Nephron (organoid): ENCODE data around the gene CTSG.
"Not testable (repeated sequence)": the region's sequence is repeated elsewhere in the genome, so short reads cannot be mapped to it uniquely, and the experiment has no call there.

Source experiments
- H3K27ac Mint-ChIP-seq, 3 experiments: 2 replicates each; pipeline ENCODE4 v1.8.0; 2020; ENCODE audit warnings: mixed read lengths in 3 of 3, mild to moderate bottlenecking in 2 of 3, moderate library complexity in 1 of 3
- H3K27me3 Mint-ChIP-seq: 2 replicates; pipeline ENCODE4 v1.8.0; 2021; ENCODE audit warnings: low read depth, mild to moderate bottlenecking, moderate library complexity, mixed read lengths
- H3K36me3 Mint-ChIP-seq: 2 replicates; pipeline ENCODE4 v1.8.0; 2020; ENCODE audit warnings: low read depth, mixed read lengths
- H3K4me1 Mint-ChIP-seq: 2 replicates; pipeline ENCODE4 v1.8.0; 2020; ENCODE audit warnings: mixed read lengths
- H3K4me3 Mint-ChIP-seq, 3 experiments: 2 replicates each; pipeline ENCODE4 v1.8.0; 2020; ENCODE audit warnings: mild to moderate bottlenecking in 3 of 3, mixed read lengths in 3 of 3, moderate library complexity in 2 of 3
- H3K9me3 Mint-ChIP-seq: 2 replicates; pipeline ENCODE4 v1.8.0; 2020; ENCODE audit warnings: mixed read lengths
- CTCF ChIP-seq, 3 experiments: fragments of 200-600 bp; sonication (generic); IDR thresholded peaks; one replicate each; pipeline ENCODE4 v1.5.0; 2021; ENCODE audit warnings: antibody characterized with exemption in 3 of 3; ENCODE audit not compliant: unreplicated experiment in 3 of 3

CTSG gene

GRCh38 chr14:24565766-24566165 lies 10.3 kb downstream of the CTSG start:
- H3K27me3 Mint-ChIP-seq, result no peaks in the 10 kb centered on the region
- no peak for TF ChIP-seq CTCF (IDR thresholded peaks at IDR 0.05; ENCODE audit: unreplicated experiment in 3 of 3)
- H3K4me3 Mint-ChIP-seq, result no peak overlapping the region
- H3K9me3 Mint-ChIP-seq, result peaks cover 8% of the 10 kb centered on the region
- H3K4me1 Mint-ChIP-seq, result no peaks in the 10 kb centered on the region
- no peak overlapping the region for H3K27ac Mint-ChIP-seq
- H3K36me3 Mint-ChIP-seq, result no peaks in the 10 kb centered on the region

DNA sequence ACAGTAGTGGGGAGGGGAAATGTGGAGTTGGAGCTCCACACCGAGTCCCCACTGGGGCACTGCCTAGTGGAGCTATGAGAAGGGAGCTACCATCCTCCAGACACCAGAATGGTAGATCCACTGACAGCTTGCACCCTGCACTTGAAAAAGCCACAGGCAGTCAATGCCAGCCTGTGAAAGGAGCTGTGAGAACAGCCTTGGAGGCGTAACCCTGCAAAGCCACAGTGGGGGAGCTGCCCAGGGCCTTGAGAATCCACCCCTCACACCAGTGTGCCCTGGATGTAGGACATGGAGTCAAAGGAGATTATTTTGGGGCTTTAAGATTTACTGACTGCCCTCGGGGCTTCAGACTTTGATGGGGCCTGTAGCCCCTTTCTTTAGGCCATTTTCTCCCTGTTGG lies 12.5 kb downstream of the CTSG start:
- Mint-ChIP-seq H3K36me3 (no peaks in the 10 kb centered on the region), H3K4me1 (no peaks in the 10 kb centered on the region), H3K4me3 (no peak overlapping the region), H3K9me3 (peaks cover 8% of the 10 kb centered on the region), H3K27me3 (no peaks in the 10 kb centered on the region), H3K27ac (no peak overlapping the region)
- no peak for TF ChIP-seq CTCF (IDR thresholded peaks at IDR 0.05; ENCODE audit: unreplicated experiment in 3 of 3)

DNA sequence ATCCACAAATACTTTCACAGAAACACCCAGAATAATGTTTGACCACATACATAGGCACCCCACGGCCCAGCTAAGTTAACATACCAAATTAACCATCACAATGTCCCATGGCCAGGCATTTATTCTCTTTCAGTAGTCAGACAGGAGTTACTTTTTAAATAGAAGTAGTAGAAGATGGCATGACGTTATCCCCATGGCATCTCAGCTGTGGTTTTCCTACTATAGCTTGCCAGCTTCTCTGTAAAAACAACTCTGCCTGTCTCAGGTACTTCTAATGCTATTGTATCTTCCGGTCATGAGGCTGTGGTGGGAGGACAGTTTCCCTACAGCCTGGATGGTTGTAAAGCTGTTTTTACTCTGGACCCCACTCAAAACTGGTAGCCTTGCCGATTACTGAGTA lies 19.3 kb downstream of the CTSG start:
- Mint-ChIP-seq H3K4me1 (no peaks in the 10 kb centered on the region), H3K36me3 (no peaks in the 10 kb centered on the region), H3K27ac (no peak overlapping the region), H3K27me3 (no peaks in the 10 kb centered on the region), H3K9me3 (no peaks in the 10 kb centered on the region), H3K4me3 (no peak overlapping the region)
- TF ChIP-seq CTCF (IDR thresholded peaks at IDR 0.05; ENCODE audit: unreplicated experiment in 3 of 3), result no peak

DNA sequence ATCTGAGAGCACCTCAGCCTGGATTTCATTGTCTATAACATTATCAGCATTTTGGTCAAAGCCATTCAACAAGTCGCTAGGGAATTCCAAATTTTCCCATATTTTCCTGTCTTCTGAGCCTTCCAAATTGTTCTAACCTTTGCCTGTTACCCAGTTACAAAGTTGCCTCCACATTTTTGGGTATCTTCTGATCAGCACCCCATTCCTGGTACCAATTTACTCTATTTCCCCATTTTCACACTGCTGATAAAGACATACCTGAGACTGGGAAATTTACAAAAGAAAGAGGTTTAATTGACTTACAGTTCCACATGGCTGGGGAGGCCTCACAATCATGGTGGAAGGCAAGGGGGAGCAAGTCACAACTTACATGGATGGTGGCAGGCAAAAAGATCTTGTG lies 27.0 kb downstream of the CTSG start:
- not testable (repeated sequence) for H3K27me3 Mint-ChIP-seq, H3K27ac Mint-ChIP-seq, H3K4me1 Mint-ChIP-seq, H3K36me3 Mint-ChIP-seq, H3K4me3 Mint-ChIP-seq
- H3K9me3 Mint-ChIP-seq, result peaks cover 23% of the 10 kb centered on the region

DNA sequence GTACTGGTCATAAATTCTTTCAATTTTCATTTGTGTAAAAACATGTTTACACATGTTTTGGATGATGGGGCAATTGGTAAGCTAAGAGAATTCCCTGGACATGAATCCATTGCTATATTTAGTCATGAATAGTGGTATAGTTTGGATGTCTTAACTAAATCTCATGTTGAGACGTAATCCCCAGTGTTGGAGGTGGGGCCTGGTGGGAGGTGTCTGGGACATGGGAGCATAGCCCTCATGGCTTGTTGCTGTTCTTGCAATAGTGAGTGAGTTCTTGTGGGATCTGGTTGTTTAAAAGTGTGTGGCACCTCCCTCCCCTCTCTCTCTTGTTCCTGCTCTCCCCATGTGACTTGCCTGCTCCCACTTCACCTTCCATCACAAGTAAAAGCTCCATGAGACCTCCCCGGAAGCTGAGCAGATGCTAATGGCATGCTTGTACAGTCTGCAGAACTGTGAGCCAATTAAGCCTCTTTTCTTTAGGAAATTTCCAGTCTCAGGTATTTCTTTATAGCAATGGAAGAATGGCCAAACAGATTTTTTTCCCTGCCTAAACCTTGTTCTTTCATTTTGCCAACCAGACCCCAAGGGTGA lies 33.6 kb downstream of the CTSG start:
- no peak for TF ChIP-seq CTCF (IDR thresholded peaks at IDR 0.05; ENCODE audit: unreplicated experiment in 3 of 3)
- H3K27ac Mint-ChIP-seq, result no peak overlapping the region

DNA sequence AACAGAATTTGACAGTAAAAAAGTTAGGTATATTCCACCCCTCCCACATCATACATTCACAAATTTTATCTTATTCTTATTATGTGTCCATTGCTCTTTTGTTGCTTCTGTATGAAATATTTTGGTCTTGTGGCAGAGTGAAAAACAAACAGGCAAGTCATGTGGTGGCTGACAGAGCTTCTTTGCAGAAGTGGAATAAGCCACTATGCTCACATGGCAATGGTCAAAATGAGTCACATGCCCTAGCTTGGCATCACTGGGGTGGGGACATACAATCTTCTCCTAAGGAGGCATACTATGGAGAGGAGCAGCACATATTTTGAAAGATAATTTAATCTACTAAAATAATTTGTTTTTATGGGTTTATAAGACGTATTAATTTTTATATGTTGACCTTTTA lies 40.3 kb downstream of the CTSG start:
- TF ChIP-seq CTCF (IDR thresholded peaks at IDR 0.05; ENCODE audit: unreplicated experiment in 3 of 3), result no peak
- Mint-ChIP-seq H3K27ac (no peak overlapping the region), H3K4me1 (no peaks in the 10 kb centered on the region), H3K36me3 (no peaks in the 10 kb centered on the region), H3K27me3 (no peaks in the 10 kb centered on the region), H3K9me3 (no peaks in the 10 kb centered on the region), H3K4me3 (no peak overlapping the region)

More for the DNA sequence above, 33.6 kb downstream of the CTSG start:
- Mint-ChIP-seq H3K36me3 (no peaks in the 10 kb centered on the region), H3K9me3 (peaks cover 5% of the 10 kb centered on the region), H3K27me3 (peaks cover 3% of the 10 kb centered on the region), H3K4me3 (no peak overlapping the region), H3K4me1 (no peaks in the 10 kb centered on the region)
